Measurements from ENCODE around the gene MCRIP1.

MCRIP1 gene

GRCh38 chr17:81821603-81822311 is 11.3 kb downstream of the MCRIP1 start:
- no peak for TF ChIP-seq CTCF (IDR thresholded peaks at IDR 0.05; ENCODE audit: extremely low read depth, missing control alignments)
- no peak for DNase-seq (ENCODE audit: low spot score)

- no peak for DNase-seq (ENCODE audit: low spot score)
- no peak for TF ChIP-seq CTCF (IDR thresholded peaks at IDR 0.05; ENCODE audit: extremely low read depth, missing control alignments)
Observed at GRCh38 chr17:81821147-81821546, 11.9 kb downstream of the MCRIP1 start.

- no peak for DNase-seq (ENCODE audit: low spot score)
- no peak for TF ChIP-seq CTCF (IDR thresholded peaks at IDR 0.05; ENCODE audit: extremely low read depth, missing control alignments)
Observed at GRCh38 chr17:81819708-81820107, 13.4 kb downstream of the MCRIP1 start.

- no peak for DNase-seq (ENCODE audit: low spot score)
- TF ChIP-seq CTCF (IDR thresholded peaks at IDR 0.05; ENCODE audit: extremely low read depth, missing control alignments), result no peak
Observed at GRCh38 chr17:81817758-81818147, 15.3 kb downstream of the MCRIP1 start.

- no peak for DNase-seq (ENCODE audit: low spot score)
- no peak for TF ChIP-seq CTCF (IDR thresholded peaks at IDR 0.05; ENCODE audit: extremely low read depth, missing control alignments)
Observed at GRCh38 chr17:81815646-81815986, 17.5 kb downstream of the MCRIP1 start.

GRCh38 chr17:81814748-81815645 is 18.1 kb downstream of the MCRIP1 start:
- no peak for TF ChIP-seq CTCF (IDR thresholded peaks at IDR 0.05; ENCODE audit: extremely low read depth, missing control alignments)
- no peak for DNase-seq (ENCODE audit: low spot score)

Data from GM20000 (cell line).